Left lung (tissue), 10 donors: ENCODE results near the gene DHRSX. TPM values are rescaled to one million over a fixed set of nuclear protein-coding genes. Genes with fewer than 3 reads are reported as not detected.
A peak's percentile ranks its signal among the peaks of the same experiment; 100 is the strongest.

Experiments used
- ATAC-seq: fragments of 200-7000 bp; cut with Tn5 transposase; one replicate; pipeline ENCODE4 v1.9.1; 2020; ENCODE audit warnings: moderate library complexity
- DNase-seq, 4 donors: peaks; one replicate each; pipeline ENCODE4 v3.0.0-alpha.2; 2013 to 2020
- H3K27ac ChIP-seq, 2 donors: fragments of 200-600 bp; sonication (generic) in 1 of 2; one replicate each; pipeline versions ENCODE4 v1.5.0 to v1.8.0; 2020 to 2021
- H3K27me3 ChIP-seq, 2 donors: fragments of 200-600 bp; sonication (generic) in 1 of 2; one replicate each; pipeline versions ENCODE4 v1.5.0 to v1.8.0; 2020 to 2021
- H3K36me3 ChIP-seq, 2 donors: fragments of 200-600 bp; sonication (generic) in 1 of 2; one replicate each; pipeline versions ENCODE4 v1.5.0 to v1.8.0; 2020 to 2021
- H3K4me1 ChIP-seq, 2 donors: fragments of 200-600 bp; one replicate each; pipeline ENCODE4 v1.8.0; 2021
- H3K4me3 ChIP-seq, 2 donors: fragments of 200-600 bp; sonication (generic) in 1 of 2; one replicate each; pipeline versions ENCODE4 v1.5.0 to v1.8.0; 2020 to 2021; ENCODE audit warnings: mild to moderate bottlenecking in 1 of 2
- H3K9me3 ChIP-seq, 2 donors: fragments of 200-600 bp; sonication (generic) in 1 of 2; one replicate each; pipeline versions ENCODE4 v1.5.0 to v1.8.0; 2020 to 2021
- intact Hi-C, 2 donors: fragments of 100-400 bp; cut with DNase I; formaldehyde crosslinking; loops; one replicate each; pipeline versions ENCODE4 v1.11.2 to v1.14.2; 2022
- polyA plus RNA-seq, 6 donors: library from polyadenylated mRNA; unstranded; fragments of 120-200 nt; gene quantifications; one replicate each; pipeline ENCODE4 v1.2.1, GENCODE V29; 2013; ENCODE audit not compliant: insufficient read length in 6 of 6
- total RNA-seq, 2 donors: library from RNA; stranded (reverse); fragmentation: NEBNext Ultra II Directional; extraction: Animal tissue kit (Norgen Biotek cat#: 25700); gene quantifications; one replicate each; pipeline ENCODE4 v1.2.1, GENCODE V29; 2021
- TF ChIP-seq, protein P1 (sequence below), 2 donors: fragments of 200-600 bp; sonication (generic) in 1 of 2; IDR thresholded peaks; one replicate each; pipeline versions ENCODE4 v1.5.0 to v1.8.0; 2021; ENCODE audit warnings: antibody characterized with exemption in 2 of 2
- donor health status: DM: no; HTN: yes; CAD: no.
- donor health status: DM: no; HTN: no; CAD: no.

Gene DHRSX
- total and polyA plus RNA-seq, 8 donors = 20.2 to 31.5 (median 26.8) TPM

DNA sequence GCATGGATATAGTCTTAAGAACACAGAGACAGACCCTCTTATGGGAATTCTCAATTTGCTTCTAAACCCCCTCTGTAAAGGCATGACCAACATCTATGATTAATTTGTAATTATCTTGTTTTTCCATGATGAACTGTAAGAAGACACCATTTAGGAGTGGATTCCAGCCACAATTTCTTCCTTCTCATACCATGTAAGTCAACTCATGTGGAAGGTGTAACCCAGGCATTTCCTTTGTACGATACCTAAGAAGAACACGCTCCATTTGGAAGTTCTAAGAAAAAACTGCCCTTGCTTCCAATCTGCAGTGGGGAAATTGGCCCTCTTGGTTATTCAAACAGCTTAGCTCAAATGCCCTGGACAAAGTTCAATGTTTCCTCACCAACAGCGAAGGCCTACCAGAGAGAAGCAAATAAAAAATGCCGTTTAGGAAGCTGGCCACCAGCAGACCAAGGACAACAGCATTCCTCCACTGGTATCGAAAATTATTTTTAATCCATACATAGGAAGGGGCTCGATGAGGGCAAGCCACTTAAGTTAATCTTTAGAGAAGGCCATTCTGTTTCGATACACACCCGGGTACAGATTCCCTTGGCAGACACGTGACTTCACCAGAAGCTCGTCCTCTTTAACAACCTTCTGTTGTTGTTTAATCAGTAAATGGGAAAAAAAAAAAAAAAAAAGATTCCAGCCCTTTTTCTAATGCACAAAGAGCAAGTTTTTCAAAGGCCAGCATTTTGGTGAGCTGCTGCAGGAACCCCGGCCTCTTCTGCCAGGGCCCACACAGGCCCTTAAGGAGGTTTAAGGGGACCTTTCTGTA, 2.6 kb downstream of the DHRSX start:
- ATAC-seq (peak; percentile 23), DNase-seq (peak in 2 of 4 donors; percentile 22 to 34)
- Histone ChIP-seq H3K9me3 (no peaks in the 10 kb centered on the region), H3K36me3 (peaks cover 0 to 8% of the 10 kb centered on the region in 2 donors), H3K4me1 (peaks cover 21 to 33% of the 10 kb centered on the region in 2 donors), H3K27ac (peak overlapping the region; percentile 88 to 89), H3K27me3 (no peaks in the 10 kb centered on the region), H3K4me3 (peak overlapping the region in 1 of 2 donors; percentile 82)
- intact Hi-C loops = no loop called here
- TF ChIP-seq, protein P1, sequence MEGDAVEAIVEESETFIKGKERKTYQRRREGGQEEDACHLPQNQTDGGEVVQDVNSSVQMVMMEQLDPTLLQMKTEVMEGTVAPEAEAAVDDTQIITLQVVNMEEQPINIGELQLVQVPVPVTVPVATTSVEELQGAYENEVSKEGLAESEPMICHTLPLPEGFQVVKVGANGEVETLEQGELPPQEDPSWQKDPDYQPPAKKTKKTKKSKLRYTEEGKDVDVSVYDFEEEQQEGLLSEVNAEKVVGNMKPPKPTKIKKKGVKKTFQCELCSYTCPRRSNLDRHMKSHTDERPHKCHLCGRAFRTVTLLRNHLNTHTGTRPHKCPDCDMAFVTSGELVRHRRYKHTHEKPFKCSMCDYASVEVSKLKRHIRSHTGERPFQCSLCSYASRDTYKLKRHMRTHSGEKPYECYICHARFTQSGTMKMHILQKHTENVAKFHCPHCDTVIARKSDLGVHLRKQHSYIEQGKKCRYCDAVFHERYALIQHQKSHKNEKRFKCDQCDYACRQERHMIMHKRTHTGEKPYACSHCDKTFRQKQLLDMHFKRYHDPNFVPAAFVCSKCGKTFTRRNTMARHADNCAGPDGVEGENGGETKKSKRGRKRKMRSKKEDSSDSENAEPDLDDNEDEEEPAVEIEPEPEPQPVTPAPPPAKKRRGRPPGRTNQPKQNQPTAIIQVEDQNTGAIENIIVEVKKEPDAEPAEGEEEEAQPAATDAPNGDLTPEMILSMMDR (IDR thresholded peaks at IDR 0.05) = no peak

DNA sequence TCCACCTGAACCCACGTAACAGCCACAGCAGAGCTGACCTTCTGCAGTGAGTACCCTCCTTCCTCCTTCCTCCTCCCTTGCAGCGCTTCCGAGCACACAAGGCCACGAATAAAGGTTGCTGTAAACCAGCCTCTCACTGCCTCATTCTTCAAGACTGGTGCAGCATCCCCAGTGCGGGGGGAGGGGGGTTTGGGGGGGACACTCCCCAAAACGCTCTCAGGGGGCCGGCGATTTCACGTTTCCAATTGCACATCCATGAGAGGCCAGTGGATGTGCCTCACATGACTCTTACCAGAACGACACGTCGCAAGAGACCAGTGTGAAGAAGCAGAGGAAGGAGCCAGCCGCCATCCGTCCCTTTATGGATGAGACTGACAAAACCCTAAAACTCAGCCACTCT, 5.2 kb downstream of the DHRSX start:
- Histone ChIP-seq H3K27ac (no peak overlapping the region), H3K36me3 (peaks cover 0 to 28% of the 10 kb centered on the region in 2 donors), H3K27me3 (no peaks in the 10 kb centered on the region), H3K4me1 (peaks cover 21 to 33% of the 10 kb centered on the region in 2 donors), H3K9me3 (no peaks in the 10 kb centered on the region), H3K4me3 (no peak overlapping the region)
- DNase-seq = peak in 1 of 4 donors; percentile 10
- intact Hi-C loops = no loop called here
- ATAC-seq = no peak
- TF ChIP-seq, protein P1 (IDR thresholded peaks at IDR 0.05) = no peak

DNA sequence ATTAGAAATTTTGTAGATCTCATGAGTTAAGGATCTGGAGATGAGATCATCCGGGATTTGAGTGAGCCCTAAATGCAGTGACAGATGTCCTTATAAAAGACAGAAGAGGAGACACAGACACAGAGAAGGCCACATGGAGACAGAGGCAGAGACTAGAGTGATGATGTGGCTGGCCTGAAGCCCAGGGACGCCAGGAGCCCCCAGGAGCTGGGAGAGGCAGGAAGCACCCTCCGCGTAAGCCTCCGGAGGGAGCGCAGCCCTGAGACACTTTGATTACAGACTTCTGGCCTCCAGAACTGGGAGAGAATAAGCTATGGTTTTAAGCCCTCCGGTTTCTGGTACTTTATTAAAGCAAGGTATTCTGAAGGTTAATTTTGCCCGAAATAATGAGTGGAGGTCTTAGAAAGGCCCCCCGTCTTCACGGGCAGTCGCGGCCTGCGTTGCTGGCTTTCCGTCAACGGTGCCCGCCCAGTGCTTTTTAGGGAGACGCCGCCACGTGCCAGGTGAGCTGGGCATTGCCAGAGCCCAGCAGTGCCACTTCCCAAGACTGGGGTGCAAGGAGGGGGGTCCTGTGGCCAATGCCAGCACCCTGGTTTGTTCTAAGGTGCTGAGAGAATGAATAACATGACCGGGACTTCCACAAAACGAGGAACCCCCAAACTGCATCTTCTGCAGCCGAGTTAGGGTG, 8.1 kb downstream of the DHRSX start:
- ATAC-seq = no peak
- TF ChIP-seq, protein P1 (IDR thresholded peaks at IDR 0.05) = no peak
- Histone ChIP-seq H3K27ac (no peak overlapping the region), H3K4me1 (peaks cover 4 to 9% of the 10 kb centered on the region in 2 donors), H3K36me3 (peaks cover 0 to 57% of the 10 kb centered on the region in 2 donors), H3K27me3 (no peaks in the 10 kb centered on the region), H3K4me3 (no peak overlapping the region), H3K9me3 (no peaks in the 10 kb centered on the region)
- intact Hi-C loops = no loop called here
- peak in 1 of 4 donors; percentile 20 for DNase-seq

DNA sequence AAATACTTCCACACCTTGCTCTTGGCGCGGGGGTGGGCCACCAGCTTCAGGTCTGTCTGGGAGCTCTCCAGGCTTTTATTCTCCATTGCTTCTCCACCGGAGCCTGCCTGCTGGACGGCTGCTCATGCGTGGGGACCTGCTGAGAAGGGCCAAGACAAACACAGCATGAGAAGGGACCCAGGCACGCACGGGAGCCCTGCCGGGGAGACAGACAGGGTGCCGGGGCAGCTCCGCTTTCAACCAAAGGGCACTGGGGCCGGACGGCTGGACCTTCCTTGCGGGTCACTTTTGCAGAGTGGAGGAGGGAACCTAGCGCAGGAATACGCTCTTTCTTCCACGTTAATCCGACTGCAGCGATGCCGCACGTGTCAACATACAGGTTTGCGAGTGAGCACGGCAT, 10.1 kb downstream of the DHRSX start:
- Histone ChIP-seq H3K27me3 (no peaks in the 10 kb centered on the region), H3K4me3 (no peak overlapping the region), H3K36me3 (peaks cover 0 to 73% of the 10 kb centered on the region in 2 donors), H3K4me1 (no peaks in the 10 kb centered on the region), H3K9me3 (no peaks in the 10 kb centered on the region), H3K27ac (no peak overlapping the region)
- TF ChIP-seq, protein P1 (IDR thresholded peaks at IDR 0.05) = no peak
- intact Hi-C loops = no loop called here
- no peak for ATAC-seq
- DNase-seq = no peak
